NT2/D1 (cell line): ENCODE data around the gene MORC4.

Experiments used
- DNase-seq: peaks from one replicate; pipeline ENCODE4 v3.0.0-alpha.2; 2011; ENCODE audit warnings: low read depth, low spot score
- H3K27me3 ChIP-seq: 2 replicates; pipeline ENCODE4 v1.6.0; 2011; ENCODE audit warnings: mild to moderate bottlenecking; ENCODE audit not compliant: insufficient read length, insufficient read depth
- H3K36me3 ChIP-seq: 2 replicates; pipeline ENCODE4 v1.6.1; 2011; ENCODE audit warnings: mild to moderate bottlenecking, low read length, mixed read lengths; ENCODE audit not compliant: insufficient read depth, insufficient read length
- H3K4me1 ChIP-seq: 2 replicates; pipeline ENCODE4 v1.5.1; 2011; ENCODE audit not compliant: insufficient read depth, insufficient read length
- H3K4me3 ChIP-seq: 2 replicates; pipeline ENCODE4 v1.5.1; 2011; ENCODE audit warnings: low read depth; ENCODE audit not compliant: insufficient read length
- H3K9ac ChIP-seq: 2 replicates; pipeline ENCODE4 v1.6.0; 2011; ENCODE audit warnings: low read depth; ENCODE audit not compliant: insufficient read length
- H3K9me3 ChIP-seq: 2 replicates; pipeline ENCODE4 v1.5.1; 2011; ENCODE audit warnings: mild to moderate bottlenecking, low read length; ENCODE audit not compliant: insufficient read depth
- SUZ12 ChIP-seq: IDR thresholded peaks from 2 replicates; pipeline ENCODE4 v1.6.1; 2011; ENCODE audit not compliant: insufficient read length, insufficient read depth; ENCODE audit errors: extremely low read depth
- YY1 ChIP-seq: IDR thresholded peaks from 2 replicates; pipeline ENCODE4 v1.6.1; 2011; ENCODE audit not compliant: insufficient read length, insufficient read depth
- ZNF274 ChIP-seq: IDR thresholded peaks from 2 replicates; pipeline ENCODE4 v1.6.1; 2011; ENCODE audit warnings: mild to moderate bottlenecking, low read depth, low read length

MORC4 gene

GRCh38 chrX:106940068-106940467 lies 59.9 kb downstream of the MORC4 start:
- no peak for DNase-seq
- no peak for TF ChIP-seq SUZ12
- no peak for TF ChIP-seq YY1
- TF ChIP-seq ZNF274, result no peak
- no peaks in the 10 kb centered on the region for H3K27me3 ChIP-seq
- no peak overlapping the region for H3K4me3 ChIP-seq
- H3K9ac ChIP-seq, result no peak overlapping the region
- H3K4me1 ChIP-seq, result no peaks in the 10 kb centered on the region
- no peaks in the 10 kb centered on the region for H3K9me3 ChIP-seq
- H3K36me3 ChIP-seq, result peaks cover 58% of the 10 kb centered on the region

- Histone ChIP-seq H3K9ac (no peak overlapping the region), H3K9me3 (no peaks in the 10 kb centered on the region), H3K4me3 (no peak overlapping the region), H3K36me3 (peaks cover 58% of the 10 kb centered on the region), H3K27me3 (no peaks in the 10 kb centered on the region), H3K4me1 (no peaks in the 10 kb centered on the region)
- TF ChIP-seq ZNF274, result no peak
- TF ChIP-seq SUZ12, result no peak
- TF ChIP-seq YY1, result no peak
- no peak for DNase-seq
These were observed 60.4 kb downstream of the MORC4 start for GRCh38 chrX:106939566-106939965.

DNA sequence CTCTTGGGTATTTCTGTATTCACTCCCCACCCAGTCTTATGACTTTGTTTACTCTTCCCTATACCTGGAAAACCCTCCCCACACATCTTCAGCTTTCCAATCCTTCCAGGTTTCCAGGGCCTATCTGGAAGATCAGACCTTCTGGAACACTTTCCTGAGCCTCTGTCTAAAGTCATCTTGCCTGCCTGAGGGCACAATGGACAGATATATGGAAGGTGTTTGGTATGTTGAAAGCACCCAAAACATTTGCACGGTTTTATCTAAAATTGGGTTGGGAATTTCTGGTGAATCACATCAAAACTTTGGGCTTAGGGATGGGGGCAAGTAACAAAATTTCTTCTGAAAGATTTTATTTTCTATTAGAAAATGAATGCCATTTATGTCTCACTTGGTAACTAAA lies 63.8 kb downstream of the MORC4 start:
- TF ChIP-seq ZNF274, result no peak
- no peak for TF ChIP-seq YY1
- no peak for TF ChIP-seq SUZ12
- Histone ChIP-seq H3K4me3 (no peak overlapping the region), H3K4me1 (no peaks in the 10 kb centered on the region), H3K27me3 (no peaks in the 10 kb centered on the region), H3K9me3 (no peaks in the 10 kb centered on the region), H3K9ac (no peak overlapping the region), H3K36me3 (peaks cover 37% of the 10 kb centered on the region)
- no peak for DNase-seq

DNA sequence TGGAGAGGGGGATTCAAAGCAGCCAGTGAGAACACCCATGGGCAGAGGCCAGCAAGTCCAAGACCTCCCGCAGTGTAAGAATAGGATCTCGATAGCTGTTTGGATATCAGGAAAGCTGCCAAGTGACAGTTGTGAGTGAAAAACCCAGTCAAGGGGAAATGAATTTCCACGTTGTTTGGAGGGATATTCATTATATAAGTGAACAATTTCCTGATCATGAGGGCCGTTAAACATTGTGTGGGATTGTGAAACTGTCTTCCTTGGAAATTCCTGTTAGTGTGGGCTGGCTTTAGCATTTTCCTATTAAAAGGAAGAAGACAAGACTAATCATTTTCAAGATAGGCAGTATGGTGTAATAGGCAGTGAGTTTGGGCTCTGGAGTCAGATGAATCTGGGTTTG lies 64.8 kb downstream of the MORC4 start:
- no peak overlapping the region for H3K4me3 ChIP-seq
- no peaks in the 10 kb centered on the region for H3K27me3 ChIP-seq
- no peak for DNase-seq
- H3K36me3 ChIP-seq, result peaks cover 28% of the 10 kb centered on the region
- TF ChIP-seq YY1 (no peak), ZNF274 (no peak), SUZ12 (no peak)
- H3K9ac ChIP-seq, result no peak overlapping the region
- no peaks in the 10 kb centered on the region for H3K9me3 ChIP-seq
- no peaks in the 10 kb centered on the region for H3K4me1 ChIP-seq

- no peak overlapping the region for H3K4me3 ChIP-seq
- H3K9ac ChIP-seq, result no peak overlapping the region
- TF ChIP-seq SUZ12, result no peak
- TF ChIP-seq ZNF274, result no peak
- no peak for TF ChIP-seq YY1
- no peak for DNase-seq
- no peaks in the 10 kb centered on the region for H3K9me3 ChIP-seq
- no peaks in the 10 kb centered on the region for H3K4me1 ChIP-seq
- H3K36me3 ChIP-seq, result peaks cover 13% of the 10 kb centered on the region
- H3K27me3 ChIP-seq, result no peaks in the 10 kb centered on the region
These were observed 66.5 kb downstream of the MORC4 start for GRCh38 chrX:106933538-106933961.

DNA sequence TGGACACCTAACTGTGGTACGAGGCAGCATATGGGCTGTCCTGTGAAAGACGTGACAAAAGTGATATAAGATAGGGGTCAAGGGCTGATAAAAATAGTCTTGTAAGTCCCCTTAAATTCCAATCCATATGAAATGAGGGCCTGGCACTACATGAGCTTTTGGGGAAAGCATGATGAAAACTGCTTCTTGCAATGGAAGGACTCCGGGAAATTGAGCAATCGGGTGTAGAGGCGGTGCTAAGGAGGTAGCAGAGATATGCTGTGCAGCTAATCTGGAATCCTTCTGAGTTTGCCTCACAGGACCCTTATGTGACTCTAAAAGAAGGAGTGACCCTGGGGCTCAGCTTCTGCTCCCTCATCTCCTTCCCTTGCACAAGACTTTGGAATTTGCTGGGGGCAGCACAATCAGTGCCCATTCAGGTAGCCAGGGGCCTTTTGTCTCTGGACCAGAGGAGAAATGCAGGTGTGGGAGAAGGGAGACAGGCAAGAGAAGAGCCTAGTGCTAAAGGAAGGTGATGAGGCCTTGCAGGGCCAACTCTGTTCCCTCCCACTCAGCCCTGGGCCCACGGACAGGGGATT lies 67.0 kb downstream of the MORC4 start:
- Histone ChIP-seq H3K4me3 (no peak overlapping the region), H3K4me1 (no peaks in the 10 kb centered on the region), H3K27me3 (no peaks in the 10 kb centered on the region), H3K9me3 (no peaks in the 10 kb centered on the region), H3K36me3 (peaks cover 11% of the 10 kb centered on the region), H3K9ac (no peak overlapping the region)
- no peak for DNase-seq
- TF ChIP-seq SUZ12, result no peak
- no peak for TF ChIP-seq YY1
- no peak for TF ChIP-seq ZNF274

DNA sequence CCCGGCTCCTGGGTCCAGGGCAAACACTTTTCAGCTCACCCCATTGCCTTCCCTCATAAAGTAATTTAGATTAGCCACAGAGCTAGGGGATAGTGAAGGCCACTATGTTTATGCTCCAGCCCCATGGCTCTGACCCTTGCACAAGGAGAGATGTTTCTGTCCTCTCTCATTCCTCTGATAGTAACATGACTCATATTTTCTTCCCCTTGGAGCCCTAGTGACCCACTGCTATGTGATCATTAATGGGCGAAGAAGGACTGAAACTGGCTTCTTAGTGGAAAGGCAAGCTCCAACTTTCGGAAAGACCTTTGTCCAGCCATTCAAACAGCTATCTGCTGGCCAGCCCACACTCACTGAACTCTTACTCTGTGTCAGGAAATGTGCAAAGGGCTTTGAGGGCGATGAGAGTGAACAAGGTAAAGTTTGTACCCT lies 67.5 kb downstream of the MORC4 start:
- H3K4me1 ChIP-seq, result no peaks in the 10 kb centered on the region
- DNase-seq, result no peak
- no peak overlapping the region for H3K9ac ChIP-seq
- TF ChIP-seq SUZ12 (no peak), YY1 (no peak), ZNF274 (no peak)
- H3K9me3 ChIP-seq, result no peaks in the 10 kb centered on the region
- H3K27me3 ChIP-seq, result no peaks in the 10 kb centered on the region
- H3K4me3 ChIP-seq, result no peak overlapping the region
- peaks cover 5% of the 10 kb centered on the region for H3K36me3 ChIP-seq
